Breast epithelium (tissue), 3 donors: Measurements from ENCODE around the gene EML5.

Source experiments
- CTCF ChIP-seq, 3 donors: fragments of 450-650 bp; IDR thresholded peaks; one replicate each; pipeline ENCODE4 v1.5.1; 2016 to 2017; ENCODE audit warnings: antibody characterized with exemption in 3 of 3, mild to moderate bottlenecking in 3 of 3, moderate library complexity in 3 of 3
- POLR2A ChIP-seq: fragments of 450-650 bp; IDR thresholded peaks from one replicate; pipeline ENCODE4 v1.6.1; 2016; ENCODE audit warnings: antibody characterized with exemption, mild to moderate bottlenecking, moderate library complexity

GRCh38 chr14:88597601-88598000 lies 195.2 kb downstream of the EML5 start:
- TF ChIP-seq CTCF (IDR thresholded peaks at IDR 0.05) = no peak
- TF ChIP-seq POLR2A = no peak
